Measurements from ENCODE around the gene GABPA.

- TF ChIP-seq CTCF (IDR thresholded peaks at IDR 0.05) (no peak), EZH2 (IDR thresholded peaks at IDR 0.05) (no peak)
These were observed 83.3 kb downstream of the GABPA start for GRCh38 chr21:25818121-25818520.

Data from neural progenitor cell (in vitro differentiated cells).